ENCODE results near the gene AEBP2.
"Not testable (repeated sequence)": the region's sequence is repeated elsewhere in the genome, so short reads cannot be mapped to it uniquely, and the experiment has no call there.

The AEBP2 gene

DNA sequence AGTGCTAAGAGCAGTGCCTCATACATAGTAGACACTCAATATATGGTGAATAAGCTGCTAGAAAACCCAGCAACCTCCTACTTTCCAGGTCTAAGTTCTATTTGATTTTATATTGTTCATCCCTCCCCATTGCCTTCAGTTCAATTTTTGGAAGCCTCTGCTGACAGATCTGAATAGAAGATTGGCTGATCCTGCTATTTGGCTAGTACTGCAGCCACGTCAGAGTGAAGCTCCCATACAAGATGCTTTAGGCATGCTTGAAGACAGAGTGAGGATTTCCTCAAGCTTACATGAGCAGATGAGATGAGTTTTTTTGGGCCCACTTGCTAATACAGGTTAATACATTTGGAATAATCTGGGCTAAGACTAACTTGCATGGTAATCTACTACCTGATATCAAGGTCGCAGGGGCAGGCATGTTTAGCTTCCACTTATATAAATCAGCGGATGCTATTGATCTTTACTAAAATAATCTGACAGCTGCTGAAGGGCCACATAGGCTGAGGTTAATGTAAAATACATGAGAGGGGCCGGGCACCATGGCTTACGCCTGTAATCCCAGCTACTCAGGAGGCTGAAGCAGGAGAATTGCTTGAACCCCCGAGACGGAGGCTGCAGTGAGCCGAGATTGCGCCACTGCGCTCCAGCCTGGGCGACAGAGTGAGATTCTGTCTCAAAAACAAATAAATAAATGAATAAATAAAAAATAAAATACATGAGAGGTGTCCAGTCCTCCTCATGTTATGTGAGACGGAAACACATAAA, 15.9 kb upstream of the AEBP2 start:
- POLR2A ChIA-PET (ENCODE audit: low non-redundant PET) = no interaction called here
- CTCF ChIA-PET = no interaction called here

DNA sequence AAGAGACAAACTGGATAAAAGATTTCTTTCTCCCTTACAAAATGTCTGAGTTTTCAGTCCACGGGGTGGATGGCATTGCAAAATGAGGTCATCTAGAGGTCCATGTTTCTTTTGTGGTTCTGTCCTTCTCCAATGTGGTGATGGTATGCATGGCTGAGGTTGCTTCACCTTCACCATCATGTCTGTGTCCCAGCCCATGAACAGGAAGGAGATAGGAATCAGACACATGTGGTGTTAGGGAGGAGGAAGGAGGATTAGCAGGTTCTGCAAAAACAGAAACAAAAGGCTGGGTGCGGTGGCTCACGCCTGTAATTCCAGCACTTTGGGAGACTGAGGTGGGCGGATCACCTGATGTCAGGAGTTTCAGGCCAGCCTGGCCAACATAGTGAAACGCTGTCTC, 11.0 kb upstream of the AEBP2 start:
- POLR2A ChIA-PET (ENCODE audit: low non-redundant PET) = no interaction called here
- CTCF ChIA-PET = interaction anchor here (0.6 kb wide), 1 partner anchor 19 kb away, joined by 7 read pairs; no protein-coding TSS in a partner anchor
- no peak overlapping the region for H3K27ac ChIP-seq
- no peak for DNase-seq (ENCODE audit: low spot score)
- no peak for TF ChIP-seq CTCF (conservative IDR thresholded peaks at IDR 0.05; ENCODE audit: low read depth)

More for the DNA sequence above, 15.9 kb upstream of the AEBP2 start:
- DNase-seq (ENCODE audit: low spot score) = no peak
- no peak for TF ChIP-seq CTCF (conservative IDR thresholded peaks at IDR 0.05; ENCODE audit: low read depth)
- no peak overlapping the region for H3K27ac ChIP-seq

GRCh38 chr12:19429491-19429890, 9.8 kb upstream of the AEBP2 start:
- H3K27ac ChIP-seq; POLR2A ChIA-PET (ENCODE audit: low non-redundant PET); DNase-seq (ENCODE audit: low spot score); CTCF ChIA-PET: not testable (repeated sequence)

DNA sequence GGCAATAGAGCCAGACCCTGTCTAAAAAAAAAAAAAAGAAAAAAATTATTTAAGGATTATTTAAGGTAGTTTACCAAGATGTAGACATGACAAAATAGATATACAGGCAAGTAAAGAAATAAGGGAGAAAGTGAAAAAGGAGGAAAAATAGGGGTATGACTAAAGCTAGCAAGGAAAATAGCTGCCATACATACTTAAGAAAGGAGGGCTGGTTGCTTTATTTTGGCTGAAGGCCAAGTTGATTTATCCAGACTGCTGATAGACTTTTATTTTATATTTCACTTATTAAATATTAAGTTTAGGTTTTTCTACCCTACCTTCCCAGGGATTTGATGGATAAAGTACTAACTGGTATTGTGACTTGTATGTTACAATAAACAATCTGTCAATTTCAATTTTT, 8.3 kb upstream of the AEBP2 start:
- H3K27ac ChIP-seq = no peak overlapping the region
- no peak for TF ChIP-seq CTCF (conservative IDR thresholded peaks at IDR 0.05; ENCODE audit: low read depth)
- POLR2A ChIA-PET (ENCODE audit: low non-redundant PET) = no interaction called here
- DNase-seq (ENCODE audit: low spot score) = no peak
- CTCF ChIA-PET = no interaction called here

GRCh38 chr12:19431407-19432308, 7.6 kb upstream of the AEBP2 start:
- H3K27ac ChIP-seq = peak overlapping the region; percentile 67
- DNase-seq (ENCODE audit: low spot score) = peak; percentile 88
- ChIA-PET POLR2A (ENCODE audit: low non-redundant PET) (no interaction called here), CTCF (interaction anchor here (1.1 kb wide), 1 partner anchor 30 kb away, joined by 4 read pairs; no protein-coding TSS in a partner anchor)
- TF ChIP-seq CTCF (conservative IDR thresholded peaks at IDR 0.05; ENCODE audit: low read depth) = no peak

- no peak for DNase-seq (ENCODE audit: low spot score)
- CTCF ChIA-PET = interaction anchor here (1.1 kb wide), 1 partner anchor 31 kb away, joined by 4 read pairs; no protein-coding TSS in a partner anchor
- H3K27ac ChIP-seq = peak overlapping the region; percentile 67
- POLR2A ChIA-PET (ENCODE audit: low non-redundant PET) = no interaction called here
- no peak for TF ChIP-seq CTCF (conservative IDR thresholded peaks at IDR 0.05; ENCODE audit: low read depth)
Observed at GRCh38 chr12:19432309-19433170, 6.8 kb upstream of the AEBP2 start.

All from RWPE1 (cell line).